ENCODE results near the gene C7.
"Not testable (repeated sequence)": the region's sequence is repeated elsewhere in the genome, so short reads cannot be mapped to it uniquely, and the experiment has no call there.

The C7 gene

GRCh38 chr5:40909264-40909663 is at the start of gene C7:
Gene C7 (plus strand): TSS chr5:40909497. CDS start chr5:40909611, 114 bp downstream.
- DNase-seq = no peak

GRCh38 chr5:40860711-40861110 is 48.6 kb upstream of the C7 start:
- DNase-seq = no peak

- not testable (repeated sequence) for DNase-seq
Measured at GRCh38 chr5:40865004-40865403, 44.3 kb upstream of the C7 start.

GRCh38 chr5:40866844-40867243 is 42.5 kb upstream of the C7 start:
- no peak for DNase-seq

- no peak for DNase-seq
Measured at GRCh38 chr5:40869384-40869783, 39.9 kb upstream of the C7 start.

GRCh38 chr5:40871177-40871576 is 38.1 kb upstream of the C7 start:
- DNase-seq = no peak

GRCh38 chr5:40872253-40872652 is 37.0 kb upstream of the C7 start:
- not testable (repeated sequence) for DNase-seq

GRCh38 chr5:40873286-40873880 is 35.9 kb upstream of the C7 start:
- no peak for DNase-seq

GRCh38 chr5:40875958-40876357 is 33.3 kb upstream of the C7 start:
- DNase-seq = no peak

GRCh38 chr5:40877371-40877988 is 31.8 kb upstream of the C7 start:
- DNase-seq = no peak

- DNase-seq = no peak
Measured at GRCh38 chr5:40879163-40879942, 29.9 kb upstream of the C7 start.

GRCh38 chr5:40882291-40882690 is 27.0 kb upstream of the C7 start:
- DNase-seq = no peak

- DNase-seq = not testable (repeated sequence)
Measured at GRCh38 chr5:40883051-40883450, 26.2 kb upstream of the C7 start.

- DNase-seq = not testable (repeated sequence)
Measured at GRCh38 chr5:40895440-40896425, 13.6 kb upstream of the C7 start.

- DNase-seq = no peak
Measured at GRCh38 chr5:40904205-40904993, 4.9 kb upstream of the C7 start.

GRCh38 chr5:40904994-40905306 is 4.3 kb upstream of the C7 start:
- no peak for DNase-seq

GRCh38 chr5:40906351-40906751 is 2.9 kb upstream of the C7 start:
- no peak for DNase-seq

GRCh38 chr5:40909723-40910122 is 426 bp downstream of the C7 start:
- no peak for DNase-seq

- DNase-seq = no peak
Measured at GRCh38 chr5:40911266-40911665, 2.0 kb downstream of the C7 start.

- DNase-seq = no peak
Measured at GRCh38 chr5:40914835-40915234, 5.5 kb downstream of the C7 start.

GRCh38 chr5:40915341-40915926 is 6.1 kb downstream of the C7 start:
- DNase-seq = no peak

GRCh38 chr5:40916226-40916625 is 6.9 kb downstream of the C7 start:
- no peak for DNase-seq

Data from activated CD8-positive, alpha-beta memory T cell treated with anti-CD3 and anti-CD28 coated beads, Interleukin-2, amount 50 U/mL, for 48 hours (primary cell).